Naive thymus-derived CD8-positive, alpha-beta T cell (primary cell): ENCODE data around the gene ARHGAP42. TPM values are rescaled to one million over a fixed set of nuclear protein-coding genes. Genes with fewer than 3 reads are reported as not detected.
A peak's percentile ranks its signal among the peaks of the same experiment; 100 is the strongest.

ENCODE experiments used
- ATAC-seq, 2 donors: fragments of 150-1000 bp; cut with Tn5 transposase in 1 of 2; sonication (Bioruptor Pico), chemical (Tn5 transposase) in 1 of 2; 1 replicate in 1 of 2; 2 replicates in 1 of 2; pipeline ENCODE4 v1.10.0; 2021; ENCODE audit warnings: mild to moderate bottlenecking in 2 of 2, moderate library complexity in 2 of 2
- POLR2A ChIA-PET: fragments of 350-600 bp; sonication (Branson Sonifier 250); formaldehyde crosslinking; loops from one replicate; lab custom pipeline; 2021; ENCODE audit warnings: antibody characterized with exemption; lab: Charles Lee
- DNase-seq, 10 donors: peaks; one replicate each; pipeline versions ENCODE4 v3.0.0 to v3.0.0-alpha.2; 2020 to 2022
- H3K27ac Mint-ChIP-seq, 10 donors: one replicate each; pipeline ENCODE4 v1.8.0; 2020 to 2022; ENCODE audit warnings: mild to moderate bottlenecking in 10 of 10, mixed read lengths in 10 of 10, moderate library complexity in 4 of 10, inconsistent platforms in 1 of 10
- H3K27me3 Mint-ChIP-seq, 5 donors: one replicate each; pipeline ENCODE4 v1.8.0; 2021 to 2022; ENCODE audit warnings: mixed read lengths in 5 of 5
- H3K36me3 Mint-ChIP-seq, 3 donors: one replicate each; pipeline ENCODE4 v1.8.0; 2020 to 2022; ENCODE audit warnings: mixed read lengths in 3 of 3, mild to moderate bottlenecking in 2 of 3, inconsistent platforms in 1 of 3
- H3K4me1 Mint-ChIP-seq, 4 donors: one replicate each; pipeline ENCODE4 v1.8.0; 2021 to 2022; ENCODE audit warnings: mixed read lengths in 4 of 4
- H3K4me3 Mint-ChIP-seq, 10 donors: one replicate each; pipeline ENCODE4 v1.8.0; 2020 to 2022; ENCODE audit warnings: mild to moderate bottlenecking in 10 of 10, mixed read lengths in 10 of 10, moderate library complexity in 6 of 10, inconsistent platforms in 1 of 10
- H3K9me3 Mint-ChIP-seq, 9 donors: one replicate each; pipeline ENCODE4 v1.8.0; 2020 to 2022; ENCODE audit warnings: mixed read lengths in 9 of 9, mild to moderate bottlenecking in 3 of 9, inconsistent platforms in 1 of 9, moderate library complexity in 1 of 9
- polyA plus RNA-seq, 3 donors: library from polyadenylated mRNA; unstranded; fragments of 300-500 nt; fragmentation: Illumina TruSeq; gene quantifications; one replicate each; pipeline ENCODE4 v1.2.3, GENCODE V29; 2021
- total RNA-seq, 8 experiments: library from RNA in 2 of 8; stranded (reverse) in 2 of 8; gene quantifications; one replicate each; pipeline ENCODE4 v1.2.3 and lab custom pipeline; 2021 to 2026

ARHGAP42 gene
- total and polyA plus RNA-seq, 5 experiments from 2014 or later, result 0.38 to 0.93 (median 0.83) TPM; not detected in 2

DNA sequence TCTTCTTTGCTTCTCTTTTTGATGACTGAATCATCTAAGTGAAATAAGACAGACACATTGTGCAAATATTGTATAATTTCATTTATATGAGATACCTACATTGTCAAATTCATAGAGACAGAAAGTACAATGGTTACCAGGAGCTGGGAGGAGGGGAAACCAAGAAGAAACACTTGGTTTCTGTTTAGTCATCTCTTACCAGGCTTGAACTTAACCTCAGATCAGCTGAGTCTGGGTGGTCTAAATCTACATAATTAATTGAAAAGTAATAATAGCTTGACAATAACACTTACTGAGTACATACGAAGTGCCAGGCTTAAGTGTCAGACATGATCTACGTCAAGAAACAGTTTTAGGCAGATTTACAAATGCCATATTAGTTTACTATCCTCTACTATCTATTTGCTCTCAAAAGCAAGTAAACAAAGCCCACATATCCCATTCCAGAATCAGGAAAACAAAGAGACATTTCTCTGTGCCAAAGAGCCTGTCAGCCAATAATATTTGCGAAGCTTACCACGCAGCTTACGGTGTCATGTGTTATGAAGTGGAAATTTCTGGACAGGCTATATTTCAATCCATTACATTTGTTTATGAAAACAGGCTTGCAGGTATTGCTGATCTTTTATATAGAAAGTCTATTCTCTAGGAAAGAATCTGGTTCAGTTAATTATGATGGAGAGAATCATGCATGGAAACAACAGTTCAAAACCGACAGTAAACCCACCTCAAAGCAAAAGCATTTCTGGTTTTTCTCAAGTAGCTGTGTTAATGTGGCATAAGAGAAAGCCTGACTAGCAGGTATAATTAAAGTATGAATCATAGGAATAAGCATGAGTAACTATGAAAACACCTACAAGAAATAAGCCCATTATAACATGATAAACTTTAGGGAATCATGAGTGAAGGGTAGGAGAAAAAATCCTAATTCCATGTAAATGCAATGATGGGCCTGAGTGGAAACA lies 2.7 kb upstream of the ARHGAP42 start:
- POLR2A ChIA-PET, result no interaction called here
- H3K9me3 Mint-ChIP-seq, result peaks cover 0 to 2% (median 0%) of the 10 kb centered on the region in 9 donors
- H3K36me3 Mint-ChIP-seq, result no peaks in the 10 kb centered on the region
- H3K27ac Mint-ChIP-seq, result no peak overlapping the region
- DNase-seq, result no peak
- peaks cover 14 to 40% (median 18%) of the 10 kb centered on the region in 4 donors for H3K4me1 Mint-ChIP-seq
- H3K27me3 Mint-ChIP-seq, result peaks cover 5 to 36% (median 18%) of the 10 kb centered on the region in 5 donors
- no peak for ATAC-seq
- no peak overlapping the region for H3K4me3 Mint-ChIP-seq

DNA sequence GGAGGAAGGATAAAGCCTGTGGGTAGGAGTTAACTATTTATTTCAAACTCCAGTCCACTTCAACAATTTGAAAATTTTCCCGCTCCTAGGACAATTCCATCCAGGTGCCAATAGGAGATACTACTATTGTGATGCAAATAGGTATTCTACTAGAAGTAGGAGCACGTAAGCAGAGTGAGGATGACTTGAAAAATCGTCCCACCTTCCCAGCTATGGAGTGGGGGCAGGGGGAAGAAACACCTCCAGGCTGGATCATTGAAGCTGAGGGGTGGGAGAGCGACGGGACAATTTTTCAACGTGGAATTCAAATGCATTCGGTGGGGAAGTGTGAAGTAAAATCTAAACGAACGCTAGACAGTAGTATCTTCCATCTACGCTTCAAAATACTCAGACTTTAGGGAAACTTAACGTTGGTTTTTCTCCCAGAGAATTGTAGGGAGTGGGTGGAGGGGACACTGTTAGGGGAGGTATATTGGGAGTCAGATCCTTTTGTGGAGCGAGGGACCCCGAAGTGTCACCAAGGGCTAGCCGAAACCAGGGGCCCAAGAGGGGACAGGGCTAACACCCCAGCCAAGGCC lies 523 bp upstream of the ARHGAP42 start:
- H3K4me3 Mint-ChIP-seq, result peak overlapping the region; percentile 50 to 87 (median 78)
- POLR2A ChIA-PET, result no interaction called here
- no peak for DNase-seq

DNA sequence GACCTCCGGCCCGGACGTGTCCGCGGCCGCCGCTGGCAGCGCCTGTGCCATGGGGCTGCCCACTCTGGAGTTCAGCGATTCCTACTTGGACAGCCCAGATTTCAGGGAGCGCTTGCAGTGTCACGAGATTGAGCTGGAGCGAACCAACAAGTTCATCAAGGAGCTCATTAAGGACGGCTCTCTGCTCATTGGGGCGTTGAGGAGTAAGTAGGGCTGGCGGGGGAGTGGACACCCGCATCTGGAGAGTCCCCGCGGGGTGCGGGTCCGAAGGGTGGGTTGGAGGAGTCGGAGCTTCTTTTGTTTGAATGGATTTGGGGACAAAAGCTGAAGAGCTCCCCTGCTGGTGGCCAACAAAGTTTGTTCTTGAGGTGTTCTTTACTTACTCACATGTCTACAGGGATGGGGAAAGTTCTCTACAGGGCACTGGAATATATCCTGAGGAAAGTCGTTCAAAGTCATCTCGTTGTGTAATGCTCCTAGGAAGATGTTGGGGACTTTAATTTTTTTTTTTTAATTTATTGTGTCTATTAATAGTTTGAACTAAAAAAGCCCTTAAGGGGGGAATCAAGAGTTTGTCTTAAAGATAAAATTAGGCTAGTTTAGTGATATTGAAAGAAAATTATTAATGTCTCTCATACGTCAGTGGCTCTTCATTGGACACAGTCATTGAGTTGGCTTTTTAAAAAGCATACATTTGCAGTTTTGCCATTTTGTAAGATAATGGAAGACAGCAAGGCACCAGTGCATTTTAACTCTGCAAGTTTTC lies 725 bp downstream of the ARHGAP42 start:
- DNase-seq, result peak in 3 of 10 donors; percentile 5 to 35 (median 5)
- H3K27ac Mint-ChIP-seq, result no peak overlapping the region
- H3K4me1 Mint-ChIP-seq, result peaks cover 11 to 26% (median 15%) of the 10 kb centered on the region in 4 donors
- H3K27me3 Mint-ChIP-seq, result peaks cover 10 to 36% (median 21%) of the 10 kb centered on the region in 5 donors
- H3K36me3 Mint-ChIP-seq, result no peaks in the 10 kb centered on the region
- H3K9me3 Mint-ChIP-seq, result peaks cover 0 to 2% (median 0%) of the 10 kb centered on the region in 9 donors
- peak overlapping the region; percentile 66 to 95 (median 89) for H3K4me3 Mint-ChIP-seq
- POLR2A ChIA-PET, result no interaction called here
- peak; percentile 44 to 54 for ATAC-seq

More for the DNA sequence above, 523 bp upstream of the ARHGAP42 start:
- H3K27me3 Mint-ChIP-seq, result peaks cover 10 to 36% (median 21%) of the 10 kb centered on the region in 5 donors
- peaks cover 11 to 33% (median 15%) of the 10 kb centered on the region in 4 donors for H3K4me1 Mint-ChIP-seq
- H3K36me3 Mint-ChIP-seq, result no peaks in the 10 kb centered on the region
- no peak for ATAC-seq
- H3K27ac Mint-ChIP-seq, result peak overlapping the region in 1 of 10 donors; percentile 18
- H3K9me3 Mint-ChIP-seq, result peaks cover 0 to 2% (median 0%) of the 10 kb centered on the region in 9 donors

DNA sequence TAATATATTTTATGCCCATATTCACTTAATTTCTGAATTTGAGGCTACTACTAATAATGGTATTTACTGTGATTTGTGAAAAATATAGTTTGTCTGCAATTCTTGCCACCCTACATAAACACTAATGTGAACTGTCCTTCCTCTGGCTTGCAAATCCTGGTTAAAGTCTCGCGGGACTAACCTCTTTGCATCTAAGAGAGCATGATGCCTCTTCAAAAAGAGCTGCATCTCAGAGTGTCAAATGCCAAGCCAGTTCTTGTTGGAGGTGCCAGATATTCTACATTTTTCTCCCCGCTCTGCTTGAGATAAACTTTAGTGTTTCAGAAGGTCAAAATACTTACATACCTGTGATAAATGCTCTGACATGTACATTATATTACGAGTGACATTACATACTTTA lies 2.1 kb downstream of the ARHGAP42 start:
- POLR2A ChIA-PET, result no interaction called here
- no peak overlapping the region for H3K27ac Mint-ChIP-seq
- peaks cover 10 to 36% (median 18%) of the 10 kb centered on the region in 5 donors for H3K27me3 Mint-ChIP-seq
- peaks cover 0 to 2% (median 0%) of the 10 kb centered on the region in 9 donors for H3K9me3 Mint-ChIP-seq
- DNase-seq, result no peak
- H3K4me3 Mint-ChIP-seq, result no peak overlapping the region
- H3K36me3 Mint-ChIP-seq, result no peaks in the 10 kb centered on the region
- no peak for ATAC-seq
- peaks cover 8 to 26% (median 15%) of the 10 kb centered on the region in 4 donors for H3K4me1 Mint-ChIP-seq

DNA sequence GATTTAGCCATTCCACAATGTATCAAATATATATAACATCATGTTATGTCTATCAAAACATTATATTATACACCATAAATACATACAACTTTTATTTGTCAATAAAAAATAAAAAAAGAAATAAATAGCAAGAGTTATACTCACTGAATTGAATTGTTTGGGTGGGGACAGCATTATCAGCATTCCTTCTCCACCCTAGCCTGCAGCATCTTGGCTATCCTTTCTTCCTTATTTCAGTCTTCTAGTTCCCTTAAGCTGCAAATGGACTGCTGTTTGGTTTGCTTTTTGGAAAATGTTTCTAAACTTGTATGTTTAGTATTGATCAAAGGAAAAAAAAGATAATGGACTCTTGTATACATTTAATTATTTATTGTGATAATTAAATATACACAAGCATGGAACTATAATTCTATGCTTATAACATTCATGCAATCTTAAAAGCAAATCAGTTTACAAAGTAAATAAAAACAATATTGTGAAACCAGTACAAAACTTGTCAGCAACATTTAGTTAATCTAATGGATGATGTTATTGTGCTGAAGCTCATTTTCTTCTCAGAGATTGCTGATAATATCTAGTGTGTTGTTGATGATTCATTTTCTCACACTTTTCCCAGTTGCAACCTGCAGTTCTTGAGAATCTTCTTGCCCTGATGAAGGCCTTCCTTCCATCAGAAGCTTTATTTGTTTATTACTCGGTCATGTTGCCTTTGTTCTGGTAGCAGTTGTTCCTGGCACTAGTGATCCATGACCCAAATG lies 5.0 kb downstream of the ARHGAP42 start:
- POLR2A ChIA-PET, result no interaction called here
- Mint-ChIP-seq H3K27ac (no peak overlapping the region), H3K4me1 (peaks cover 6 to 11% (median 8%) of the 10 kb centered on the region in 4 donors), H3K36me3 (no peaks in the 10 kb centered on the region), H3K4me3 (no peak overlapping the region), H3K9me3 (peaks cover 0 to 1% (median 0%) of the 10 kb centered on the region in 9 donors), H3K27me3 (peaks cover 4 to 15% (median 12%) of the 10 kb centered on the region in 5 donors)
- DNase-seq, result no peak
- no peak for ATAC-seq

DNA sequence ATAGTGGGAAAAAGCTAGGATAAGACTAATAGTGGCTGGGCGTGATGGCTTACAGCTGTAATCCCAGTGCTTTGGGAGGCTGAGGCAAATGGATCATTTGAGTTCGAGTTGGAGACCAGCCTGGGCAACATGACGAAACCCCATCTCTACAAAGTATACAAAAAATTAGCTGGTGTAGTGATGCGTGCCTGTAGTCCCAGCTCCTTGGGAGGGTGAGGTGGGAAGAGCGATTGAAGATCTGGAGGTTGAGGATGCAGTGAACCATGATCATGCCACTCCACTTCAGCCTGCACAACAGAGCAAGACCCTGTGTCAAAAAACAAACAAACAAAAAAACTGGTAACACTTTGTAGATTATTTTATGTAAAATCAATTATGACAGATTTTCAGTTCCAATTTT lies 8.8 kb downstream of the ARHGAP42 start:
- ATAC-seq, result no peak
- no peaks in the 10 kb centered on the region for H3K36me3 Mint-ChIP-seq
- no peak overlapping the region for H3K4me3 Mint-ChIP-seq
- no peak for DNase-seq
- POLR2A ChIA-PET, result no interaction called here
- no peak overlapping the region for H3K27ac Mint-ChIP-seq
- no peaks in the 10 kb centered on the region for H3K4me1 Mint-ChIP-seq
- peaks cover 0 to 2% (median 0%) of the 10 kb centered on the region in 5 donors for H3K27me3 Mint-ChIP-seq
- H3K9me3 Mint-ChIP-seq, result peaks cover 0 to 3% (median 0%) of the 10 kb centered on the region in 9 donors

DNA sequence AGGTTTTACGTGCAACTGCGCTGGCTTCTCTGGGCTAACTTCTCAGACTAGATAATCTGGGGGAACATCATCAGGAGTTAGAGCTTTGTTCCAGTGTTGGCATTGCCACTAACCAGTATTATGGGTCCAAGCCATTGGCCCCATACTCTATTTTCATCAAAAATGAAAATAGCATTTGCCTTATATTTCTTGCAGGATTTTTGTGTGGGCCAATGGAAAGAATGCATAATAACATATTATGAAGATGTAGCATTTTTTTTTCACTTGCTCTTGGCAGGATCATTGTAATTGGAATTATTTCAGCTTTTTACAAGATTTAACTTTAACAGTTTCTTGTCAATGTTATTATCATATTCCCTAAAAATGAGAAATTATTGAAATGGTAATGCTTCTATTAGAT lies 16.1 kb downstream of the ARHGAP42 start:
- Mint-ChIP-seq H3K4me3 (no peak overlapping the region), H3K27ac (no peak overlapping the region), H3K9me3 (peaks cover 0 to 3% (median 0%) of the 10 kb centered on the region in 9 donors), H3K36me3 (no peaks in the 10 kb centered on the region), H3K27me3 (no peaks in the 10 kb centered on the region), H3K4me1 (peaks cover 0 to 8% (median 0%) of the 10 kb centered on the region in 4 donors)
- POLR2A ChIA-PET, result no interaction called here
- ATAC-seq (no peak), DNase-seq (no peak)

DNA sequence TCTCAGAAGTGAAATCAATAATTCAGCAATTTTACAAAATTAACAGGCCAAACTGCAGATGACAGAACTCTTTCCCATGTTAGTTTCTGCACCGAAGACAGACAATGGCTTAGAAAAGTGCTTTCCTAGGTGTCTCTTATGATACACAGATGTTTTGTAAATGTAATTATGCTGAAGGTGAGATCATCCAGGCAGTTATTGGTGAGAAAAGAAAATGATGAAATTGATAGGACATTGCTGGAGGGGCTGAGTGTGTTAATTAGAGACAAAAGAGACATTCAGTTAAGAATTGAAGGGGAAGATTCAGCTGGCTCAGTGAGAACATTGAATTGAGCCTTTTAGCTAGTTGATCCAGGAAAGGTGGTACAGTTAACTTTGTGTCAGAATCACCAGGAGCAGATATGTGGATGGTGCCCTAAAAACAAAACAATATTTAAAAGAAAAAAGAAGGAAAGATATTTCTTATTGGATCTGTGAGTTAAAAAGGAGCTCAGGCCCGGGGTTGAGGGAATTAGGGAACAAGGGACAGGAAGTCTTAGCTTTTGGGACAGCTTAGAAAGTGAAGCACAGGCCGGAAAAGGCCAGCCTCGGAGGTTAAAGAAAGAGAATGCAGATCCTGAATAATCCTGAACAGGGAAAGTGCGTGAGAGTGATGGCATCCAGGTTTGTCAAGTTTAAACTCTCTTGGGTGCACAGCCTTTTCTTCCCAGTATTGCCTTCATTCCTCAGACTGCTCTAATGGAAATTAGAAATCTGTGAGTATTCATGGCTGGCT lies 16.9 kb downstream of the ARHGAP42 start:
- POLR2A ChIA-PET, result no interaction called here
- ATAC-seq, result no peak
- Mint-ChIP-seq H3K36me3 (no peaks in the 10 kb centered on the region), H3K4me3 (no peak overlapping the region), H3K27me3 (no peaks in the 10 kb centered on the region), H3K9me3 (peaks cover 0 to 3% (median 0%) of the 10 kb centered on the region in 9 donors), H3K4me1 (peaks cover 0 to 8% (median 0%) of the 10 kb centered on the region in 4 donors), H3K27ac (no peak overlapping the region)
- no peak for DNase-seq

DNA sequence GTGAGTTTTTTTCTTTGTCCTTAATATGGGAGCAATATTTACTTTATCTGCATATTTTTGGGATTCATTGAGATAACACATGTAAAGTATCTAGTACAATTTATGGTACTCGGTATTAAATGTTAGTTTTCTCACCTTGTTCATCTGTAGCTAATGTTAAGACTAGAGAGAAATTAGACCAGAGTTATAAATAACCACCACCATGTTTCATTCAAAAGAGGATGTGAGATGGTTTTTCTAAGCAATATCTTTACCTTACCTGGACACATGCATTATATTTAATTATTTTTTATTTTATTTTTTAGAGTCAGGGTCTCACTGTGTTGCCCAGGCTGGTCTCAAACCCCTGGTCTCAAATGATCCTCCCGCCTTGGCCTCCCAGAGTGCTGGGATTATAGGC lies 18.4 kb downstream of the ARHGAP42 start:
- H3K36me3 Mint-ChIP-seq, result no peaks in the 10 kb centered on the region
- ATAC-seq (no peak), DNase-seq (no peak)
- peaks cover 0 to 3% (median 0%) of the 10 kb centered on the region in 9 donors for H3K9me3 Mint-ChIP-seq
- no peak overlapping the region for H3K27ac Mint-ChIP-seq
- no peak overlapping the region for H3K4me3 Mint-ChIP-seq
- POLR2A ChIA-PET, result no interaction called here
- no peaks in the 10 kb centered on the region for H3K27me3 Mint-ChIP-seq
- H3K4me1 Mint-ChIP-seq, result peaks cover 0 to 8% (median 0%) of the 10 kb centered on the region in 4 donors

DNA sequence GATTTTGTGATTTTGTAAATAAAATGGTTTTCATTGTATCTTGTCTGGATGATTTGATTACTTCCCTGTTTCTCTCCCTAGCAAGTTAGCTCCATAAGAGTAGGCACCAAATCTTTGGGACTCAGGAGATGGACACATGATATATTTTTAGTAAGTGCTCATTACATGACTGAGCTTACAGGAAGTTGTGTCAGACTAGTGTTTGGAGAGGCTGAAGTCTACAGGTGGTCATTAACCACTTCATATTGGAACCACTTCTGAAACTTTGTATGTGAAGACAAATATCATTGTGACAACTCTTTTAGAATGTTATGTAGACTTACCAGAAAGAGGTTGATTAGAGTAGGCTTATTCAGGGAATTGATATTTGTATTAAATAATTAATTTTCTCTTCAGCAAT lies 19.1 kb downstream of the ARHGAP42 start:
- no peak for ATAC-seq
- Mint-ChIP-seq H3K9me3 (no peaks in the 10 kb centered on the region), H3K36me3 (no peaks in the 10 kb centered on the region), H3K4me3 (no peak overlapping the region), H3K27ac (no peak overlapping the region), H3K4me1 (peaks cover 0 to 8% (median 0%) of the 10 kb centered on the region in 4 donors), H3K27me3 (no peaks in the 10 kb centered on the region)
- no peak for DNase-seq
- POLR2A ChIA-PET, result no interaction called here

DNA sequence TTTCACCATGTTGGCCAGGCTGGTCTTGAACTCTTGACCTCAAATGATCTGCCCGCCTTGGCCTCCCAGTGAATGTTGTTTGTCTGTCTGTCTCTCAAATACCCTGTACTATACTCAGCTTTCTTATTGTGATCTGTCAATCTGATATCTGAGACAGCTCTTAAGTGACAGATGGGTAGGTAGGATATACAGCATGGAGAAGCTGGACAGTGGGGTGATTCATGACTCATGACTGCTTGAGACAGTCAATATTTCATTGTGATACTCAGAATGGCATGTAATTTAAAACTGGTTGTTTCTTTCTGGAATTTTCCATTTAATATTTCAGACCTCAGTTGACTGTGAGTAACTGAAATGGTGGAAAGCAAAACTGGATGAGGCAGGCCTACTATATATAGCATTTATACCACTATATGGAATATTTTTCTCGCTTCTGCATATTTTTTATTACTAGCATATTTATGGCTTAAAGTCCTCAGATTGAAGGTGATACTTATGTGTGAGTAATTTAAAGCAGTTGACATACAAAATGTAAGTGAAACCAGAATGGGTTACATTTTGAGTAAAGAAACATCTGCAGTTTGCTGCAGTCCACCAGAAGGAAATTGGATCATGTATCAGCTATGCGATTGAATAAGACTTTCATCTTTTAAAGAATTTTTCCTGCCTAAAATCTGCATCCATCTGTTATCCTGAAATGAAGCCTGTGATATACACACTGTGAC lies 22.3 kb downstream of the ARHGAP42 start:
- POLR2A ChIA-PET, result no interaction called here
- no peaks in the 10 kb centered on the region for H3K27me3 Mint-ChIP-seq
- H3K4me3 Mint-ChIP-seq, result no peak overlapping the region
- no peak for ATAC-seq
- H3K36me3 Mint-ChIP-seq, result no peaks in the 10 kb centered on the region
- no peaks in the 10 kb centered on the region for H3K9me3 Mint-ChIP-seq
- peaks cover 0 to 8% (median 0%) of the 10 kb centered on the region in 4 donors for H3K4me1 Mint-ChIP-seq
- no peak overlapping the region for H3K27ac Mint-ChIP-seq
- DNase-seq, result no peak
